Stimulated activated naive CD8-positive, alpha-beta T cell treated with anti-CD3 and anti-CD28 coated beads, Interleukin-15, Interleukin-2, amounts not matched to agents 100 U/mL and 50 U/mL, for 24 hours (primary cell): ENCODE data around the gene VWF.
"Not testable (repeated sequence)": the region's sequence is repeated elsewhere in the genome, so short reads cannot be mapped to it uniquely, and the experiment has no call there.

Experiments
- ATAC-seq: fragments of 150-1000 bp; cut with Tn5 transposase; one replicate; pipeline ENCODE4 v1.10.0; 2021
- DNase-seq: peaks from one replicate; pipeline ENCODE4 v3.0.0; 2021

Gene VWF

GRCh38 chr12:6124411-6125309 lies at the start of gene VWF:
TSS of gene VWF (minus strand) at chr12:6124670. CDS start at chr12:6123196, 1,474 bp downstream.
- DNase-seq (no peak), ATAC-seq (no peak)

- DNase-seq: no peak
Observed at GRCh38 chr12:6172862-6173261, 48.4 kb upstream of the VWF start.

GRCh38 chr12:6172086-6172485 lies 47.6 kb upstream of the VWF start:
- no peak for ATAC-seq
- no peak for DNase-seq

More at GRCh38 chr12:6172862-6173261, 48.4 kb upstream of the VWF start:
- no peak for ATAC-seq

GRCh38 chr12:6171409-6172015 lies 47.0 kb upstream of the VWF start:
- ATAC-seq (no peak), DNase-seq (no peak)

GRCh38 chr12:6167327-6168280 lies 43.1 kb upstream of the VWF start:
- peak; percentile 84 for DNase-seq
- peak; percentile 93 for ATAC-seq

GRCh38 chr12:6166808-6167207 lies 42.3 kb upstream of the VWF start:
- ATAC-seq: no peak
- no peak for DNase-seq

GRCh38 chr12:6165395-6165794 lies 40.9 kb upstream of the VWF start:
- DNase-seq (no peak), ATAC-seq (no peak)

GRCh38 chr12:6163416-6164060 lies 39.1 kb upstream of the VWF start:
- ATAC-seq (no peak), DNase-seq (no peak)

- no peak for ATAC-seq
Observed at GRCh38 chr12:6161124-6161882, 36.8 kb upstream of the VWF start.

GRCh38 chr12:6160049-6160649 lies 35.7 kb upstream of the VWF start:
- not testable (repeated sequence) for DNase-seq, ATAC-seq

More at GRCh38 chr12:6161124-6161882, 36.8 kb upstream of the VWF start:
- DNase-seq: no peak

GRCh38 chr12:6159166-6160011 lies 34.9 kb upstream of the VWF start:
- not testable (repeated sequence) for DNase-seq

GRCh38 chr12:6158749-6159148 lies 34.3 kb upstream of the VWF start:
- ATAC-seq: no peak
- DNase-seq: no peak

More at GRCh38 chr12:6159166-6160011, 34.9 kb upstream of the VWF start:
- ATAC-seq: not testable (repeated sequence)

GRCh38 chr12:6158255-6158654 lies 33.8 kb upstream of the VWF start:
- no peak for DNase-seq
- ATAC-seq: no peak

- DNase-seq: no peak
- ATAC-seq: no peak
Observed at GRCh38 chr12:6157482-6157881, 33.0 kb upstream of the VWF start.

GRCh38 chr12:6154730-6155459 lies 30.4 kb upstream of the VWF start:
- no peak for DNase-seq
- ATAC-seq: no peak

- not testable (repeated sequence) for ATAC-seq, DNase-seq
Observed at GRCh38 chr12:6148722-6149121, 24.3 kb upstream of the VWF start.

- ATAC-seq (no peak), DNase-seq (no peak)
Observed at GRCh38 chr12:6148061-6148460, 23.6 kb upstream of the VWF start.

- no peak for DNase-seq
- no peak for ATAC-seq
Observed at GRCh38 chr12:6146951-6147350, 22.5 kb upstream of the VWF start.

- DNase-seq: no peak
- no peak for ATAC-seq
Observed at GRCh38 chr12:6146509-6146908, 22.0 kb upstream of the VWF start.
